ENCODE data around the gene TSPAN12.
A peak's percentile ranks its signal among the peaks of the same experiment; 100 is the strongest.

The TSPAN12 gene

GRCh38 chr7:120842121-120842621 lies 15.8 kb downstream of the TSPAN12 start:
- no peak for DNase-seq

- DNase-seq, result no peak
Measured at GRCh38 chr7:120841608-120842007, 16.3 kb downstream of the TSPAN12 start.

GRCh38 chr7:120838281-120838682 lies 19.7 kb downstream of the TSPAN12 start:
- DNase-seq, result no peak

GRCh38 chr7:120837599-120837998 lies 20.3 kb downstream of the TSPAN12 start:
- no peak for DNase-seq

- DNase-seq, result no peak
Measured at GRCh38 chr7:120836556-120837115, 21.3 kb downstream of the TSPAN12 start.

- DNase-seq, result no peak
Measured at GRCh38 chr7:120834726-120835125, 23.2 kb downstream of the TSPAN12 start.

- DNase-seq, result no peak
Measured at GRCh38 chr7:120833546-120833945, 24.4 kb downstream of the TSPAN12 start.

GRCh38 chr7:120832803-120833202 lies 25.1 kb downstream of the TSPAN12 start:
- DNase-seq, result no peak

GRCh38 chr7:120831260-120831659 lies 26.7 kb downstream of the TSPAN12 start:
- DNase-seq, result no peak

GRCh38 chr7:120829487-120829886 lies 28.5 kb downstream of the TSPAN12 start:
- DNase-seq, result no peak

- no peak for DNase-seq
Measured at GRCh38 chr7:120828528-120828927, 29.4 kb downstream of the TSPAN12 start.

- no peak for DNase-seq
Measured at GRCh38 chr7:120827371-120828118, 30.4 kb downstream of the TSPAN12 start.

GRCh38 chr7:120825576-120825975 lies 32.4 kb downstream of the TSPAN12 start:
- DNase-seq, result no peak

GRCh38 chr7:120825152-120825551 lies 32.8 kb downstream of the TSPAN12 start:
- DNase-seq, result no peak

- no peak for DNase-seq
Measured at GRCh38 chr7:120819861-120820260, 38.1 kb downstream of the TSPAN12 start.

GRCh38 chr7:120817851-120818250 lies 40.1 kb downstream of the TSPAN12 start:
- no peak for DNase-seq

GRCh38 chr7:120814253-120814939 lies 43.5 kb downstream of the TSPAN12 start:
- no peak for DNase-seq

GRCh38 chr7:120813546-120814252 lies 44.2 kb downstream of the TSPAN12 start:
- no peak for DNase-seq

- no peak for DNase-seq
Measured at GRCh38 chr7:120813089-120813488, 44.9 kb downstream of the TSPAN12 start.

- DNase-seq, result no peak
Measured at GRCh38 chr7:120809260-120809659, 48.7 kb downstream of the TSPAN12 start.

GRCh38 chr7:120807390-120807789 lies 50.6 kb downstream of the TSPAN12 start:
- DNase-seq, result no peak

- DNase-seq, result peak; percentile 91
Measured at GRCh38 chr7:120806669-120807068, 51.3 kb downstream of the TSPAN12 start.
